ENCODE data around the gene STOM. TPM values are rescaled to one million over a fixed set of nuclear protein-coding genes. Genes with fewer than 3 reads are reported as not detected.
"Not testable (repeated sequence)": the region's sequence is repeated elsewhere in the genome, so short reads cannot be mapped to it uniquely, and the experiment has no call there.

The STOM gene
- total and polyA plus RNA-seq, 2 donors, result 148 to 263 TPM

- Histone ChIP-seq H3K27ac (ENCODE audit: low read depth) (peak overlapping the region; percentile 85), H3K4me3 (ENCODE audit: low read depth, low read length) (no peak overlapping the region), H3K36me3 (ENCODE audit: insufficient read depth) (no peaks in the 10 kb centered on the region), H3K4me1 (ENCODE audit: insufficient read depth) (no peaks in the 10 kb centered on the region)
- no peak for DNase-seq (ENCODE audit: extremely low spot score)
- 61% methylated on average over 13 of the region's 13 CpGs for WGBS
These were observed 75.0 kb downstream of the STOM start for GRCh38 chr9:121294866-121295661.

DNA sequence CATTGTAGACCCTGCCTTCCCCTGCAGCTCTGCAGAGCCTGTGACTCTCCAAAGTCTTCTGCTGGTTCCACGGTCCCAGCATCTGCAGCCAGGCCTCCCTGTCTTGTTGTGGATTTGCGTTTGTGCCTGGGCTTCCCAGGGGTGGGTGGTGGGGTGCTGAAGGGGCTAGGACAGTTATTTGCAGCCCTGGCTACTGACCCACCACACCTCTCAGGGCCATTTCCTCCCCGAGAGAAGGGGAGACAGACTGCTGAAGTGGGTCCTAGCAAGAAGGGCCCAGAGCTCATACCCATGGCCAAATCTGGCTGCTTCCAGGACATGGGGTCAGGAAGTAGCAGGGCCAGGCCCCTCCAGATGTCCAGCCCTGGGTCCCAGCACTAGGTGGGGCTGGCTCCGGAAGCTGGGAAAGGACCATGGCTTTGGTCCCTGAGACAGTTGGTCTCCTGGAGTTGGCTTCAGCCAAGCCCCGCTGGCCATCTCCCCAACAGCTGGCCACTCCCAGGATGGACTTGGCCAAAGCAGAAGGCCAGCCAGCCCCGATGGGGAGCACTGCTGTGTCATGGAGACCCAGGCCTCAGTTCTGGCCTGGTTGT is 75.8 kb downstream of the STOM start:
- Histone ChIP-seq H3K4me1 (ENCODE audit: insufficient read depth) (no peaks in the 10 kb centered on the region), H3K4me3 (ENCODE audit: low read depth, low read length) (no peak overlapping the region), H3K36me3 (ENCODE audit: insufficient read depth) (no peaks in the 10 kb centered on the region), H3K27ac (ENCODE audit: low read depth) (peak overlapping the region; percentile 85)
- 55% methylated on average over 6 of the region's 6 CpGs for WGBS
- DNase-seq (ENCODE audit: extremely low spot score), result no peak

GRCh38 chr9:121292801-121293241 is 77.2 kb downstream of the STOM start:
- H3K36me3 ChIP-seq (ENCODE audit: insufficient read depth), result no peaks in the 10 kb centered on the region
- no peaks in the 10 kb centered on the region for H3K4me1 ChIP-seq (ENCODE audit: insufficient read depth)
- no peak overlapping the region for H3K4me3 ChIP-seq (ENCODE audit: low read depth, low read length)
- WGBS, result 77% methylated on average over 6 of the region's 6 CpGs
- H3K27ac ChIP-seq (ENCODE audit: low read depth), result peak overlapping the region; percentile 13
- no peak for DNase-seq (ENCODE audit: extremely low spot score)

DNA sequence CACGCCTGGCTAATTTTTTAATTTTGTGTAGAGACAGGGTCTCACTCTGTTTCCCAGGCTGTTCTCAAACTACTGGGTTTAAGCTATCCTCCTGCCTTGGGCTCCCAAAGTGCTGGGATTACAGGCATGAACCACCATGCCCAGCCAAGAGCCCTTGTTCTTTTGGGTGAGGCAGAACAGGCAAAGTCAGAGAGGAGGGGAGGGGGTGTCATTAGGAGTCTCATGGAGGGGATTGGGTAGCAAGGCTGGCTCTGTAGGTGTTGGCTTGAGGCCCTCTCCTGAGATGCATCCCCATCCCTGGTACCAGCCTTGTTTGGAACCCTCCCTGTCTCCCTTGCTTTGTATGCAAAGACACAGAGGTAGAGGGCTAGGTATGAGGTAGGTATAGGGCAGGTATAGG is 78.0 kb downstream of the STOM start:
- Histone ChIP-seq H3K27ac (ENCODE audit: low read depth) (peak overlapping the region; percentile 13), H3K36me3 (ENCODE audit: insufficient read depth) (no peaks in the 10 kb centered on the region), H3K4me3 (ENCODE audit: low read depth, low read length) (no peak overlapping the region), H3K4me1 (ENCODE audit: insufficient read depth) (peaks cover 2% of the 10 kb centered on the region)
- WGBS, result 95% methylated on average over 1 of the region's 1 CpG
- DNase-seq (ENCODE audit: extremely low spot score), result no peak

GRCh38 chr9:121291536-121291935 is 78.5 kb downstream of the STOM start:
- H3K27ac ChIP-seq (ENCODE audit: low read depth), result not testable (repeated sequence)

DNA sequence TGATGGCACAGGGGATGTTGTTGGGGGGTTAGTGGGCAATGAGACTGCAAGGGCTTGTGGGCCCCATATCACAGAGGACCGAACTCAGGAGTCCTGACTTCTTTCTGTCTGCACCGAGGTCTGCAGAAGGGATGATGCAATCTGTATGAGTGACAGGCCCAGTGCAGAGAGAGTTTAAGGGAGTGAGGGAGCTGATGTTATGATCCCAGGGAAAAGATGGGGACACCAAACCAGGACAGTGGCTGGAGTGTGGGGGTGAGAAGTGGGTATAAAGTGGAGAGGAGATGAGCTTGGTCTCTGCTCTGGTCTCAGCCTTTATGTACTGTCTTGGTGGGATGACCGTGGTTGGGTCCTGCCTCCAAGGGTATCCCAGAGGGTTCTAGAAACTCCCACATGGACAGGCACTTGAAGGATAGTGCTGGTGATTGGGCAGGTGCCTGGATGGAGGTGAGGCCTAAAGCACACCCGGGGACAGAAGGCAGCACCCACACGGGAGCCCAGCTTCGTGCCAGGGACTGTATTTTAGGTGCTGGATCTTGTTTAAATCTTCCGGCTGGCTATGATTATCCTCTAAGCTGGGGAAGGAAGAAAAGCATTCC is 80.2 kb downstream of the STOM start:
- Histone ChIP-seq H3K36me3 (ENCODE audit: insufficient read depth) (no peaks in the 10 kb centered on the region), H3K27ac (ENCODE audit: low read depth) (peak overlapping the region; percentile 95), H3K4me3 (ENCODE audit: low read depth, low read length) (no peak overlapping the region), H3K4me1 (ENCODE audit: insufficient read depth) (peaks cover 4% of the 10 kb centered on the region)
- WGBS, result 36% methylated on average over 7 of the region's 7 CpGs
- DNase-seq (ENCODE audit: extremely low spot score), result no peak

More at GRCh38 chr9:121291536-121291935, 78.5 kb downstream of the STOM start:
- H3K36me3 ChIP-seq (ENCODE audit: insufficient read depth); H3K4me3 ChIP-seq (ENCODE audit: low read depth, low read length); DNase-seq (ENCODE audit: extremely low spot score); H3K4me1 ChIP-seq (ENCODE audit: insufficient read depth): not testable (repeated sequence)
- WGBS, result 92% methylated on average over 4 of the region's 4 CpGs

- 13% methylated on average over 10 of the region's 10 CpGs for WGBS
These were observed 80.9 kb downstream of the STOM start for GRCh38 chr9:121289026-121289771.

More at GRCh38 chr9:121289026-121289771, 80.9 kb downstream of the STOM start:
- H3K27ac ChIP-seq (ENCODE audit: low read depth), result peak overlapping the region; percentile 95
- no peak overlapping the region for H3K4me3 ChIP-seq (ENCODE audit: low read depth, low read length)
- no peaks in the 10 kb centered on the region for H3K36me3 ChIP-seq (ENCODE audit: insufficient read depth)
- DNase-seq (ENCODE audit: extremely low spot score), result peak; percentile 74
- peaks cover 4% of the 10 kb centered on the region for H3K4me1 ChIP-seq (ENCODE audit: insufficient read depth)

Other genes with a start within 250 kb of the STOM start
- 57.4 TPM for gene RAB14, start 168.4 kb downstream of the STOM start, total RNA-seq
- 37.0 TPM for gene RAB14, start 168.4 kb downstream of the STOM start, polyA plus RNA-seq
- 405 TPM for gene GSN, start 102.1 kb downstream of the STOM start, total RNA-seq
- gene GSN, start 102.1 kb downstream of the STOM start, polyA plus RNA-seq, result 2,591 TPM
- 10.2 TPM for gene GGTA1, start 129.6 kb upstream of the STOM start, total RNA-seq
- 5.1 TPM for gene GGTA1, start 129.6 kb upstream of the STOM start, polyA plus RNA-seq